CD1c-positive myeloid dendritic cell (primary cell): Measurements from ENCODE around the gene TET3.
A peak's percentile ranks its signal among the peaks of the same experiment; 100 is the strongest.

ENCODE experiments used
- DNase-seq: peaks from one replicate; pipeline ENCODE4 v3.0.0-alpha.2; 2016; ENCODE audit errors: extremely low spot score

The TET3 gene

DNA sequence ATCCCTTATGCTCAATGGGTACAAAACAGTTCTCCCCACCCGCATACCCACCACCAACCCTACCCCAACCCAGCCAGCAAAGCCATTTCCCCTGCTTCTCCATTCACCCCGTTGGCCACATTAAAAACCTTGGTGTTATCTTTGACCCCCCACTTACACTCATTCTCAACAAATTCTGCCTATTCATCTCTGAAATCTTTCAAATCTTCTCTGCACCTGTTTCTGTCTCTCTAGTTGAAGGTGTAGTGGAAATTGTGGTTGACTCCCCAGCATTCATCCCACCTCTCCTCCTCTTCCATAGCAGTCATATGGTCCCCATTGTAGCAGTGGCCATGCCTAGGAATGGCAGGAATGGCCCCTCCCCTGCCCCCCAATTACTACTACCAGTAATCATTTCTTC is 20.5 kb upstream of the TET3 start:
- no peak for DNase-seq

DNA sequence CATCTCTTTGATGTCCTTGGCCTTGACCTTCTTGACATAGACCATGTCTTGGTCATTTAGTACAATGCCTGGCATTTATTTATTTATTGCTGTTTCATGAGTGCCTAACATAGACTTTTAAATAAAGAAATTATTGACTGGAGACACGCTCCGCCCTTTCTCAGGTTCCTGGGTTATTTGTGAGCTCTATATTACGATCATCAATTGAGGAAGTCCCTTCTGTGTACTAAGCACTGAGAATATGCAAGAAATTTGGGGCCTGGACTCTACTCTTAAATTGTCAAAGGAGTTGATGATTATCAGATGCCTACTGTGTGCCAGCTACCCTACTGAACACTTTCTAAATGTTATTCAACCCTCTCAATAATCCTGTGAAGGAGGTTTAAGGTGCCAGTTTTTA is 19.7 kb upstream of the TET3 start:
- no peak for DNase-seq

DNA sequence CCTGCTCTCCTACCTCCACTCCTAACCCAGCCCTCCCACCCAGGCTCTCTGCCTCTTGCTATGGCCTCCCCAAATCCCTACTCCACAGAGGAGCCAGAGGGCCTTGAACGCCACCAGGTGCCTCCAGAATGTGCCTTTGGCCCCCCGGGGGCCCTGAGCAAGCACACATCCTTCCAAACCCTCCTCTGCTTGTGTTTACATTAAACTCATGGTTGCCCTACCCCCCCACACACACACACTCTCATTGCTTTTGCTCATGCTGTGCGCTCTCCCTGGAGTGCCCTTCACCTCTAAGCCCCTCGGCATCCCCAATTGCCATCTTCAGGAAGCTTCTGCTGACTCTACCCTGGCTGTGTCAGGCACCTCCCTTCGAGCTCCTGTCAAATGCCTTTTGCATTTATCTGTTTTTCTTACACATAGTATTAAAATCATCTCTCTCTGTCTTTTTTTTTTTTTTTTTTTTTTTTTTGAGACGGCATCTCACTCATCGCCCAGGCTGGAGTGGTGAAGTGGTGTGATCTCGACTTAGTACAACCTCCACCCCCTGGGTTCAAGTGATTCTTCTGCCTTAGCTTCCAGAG is 16.3 kb upstream of the TET3 start:
- no peak for DNase-seq

DNA sequence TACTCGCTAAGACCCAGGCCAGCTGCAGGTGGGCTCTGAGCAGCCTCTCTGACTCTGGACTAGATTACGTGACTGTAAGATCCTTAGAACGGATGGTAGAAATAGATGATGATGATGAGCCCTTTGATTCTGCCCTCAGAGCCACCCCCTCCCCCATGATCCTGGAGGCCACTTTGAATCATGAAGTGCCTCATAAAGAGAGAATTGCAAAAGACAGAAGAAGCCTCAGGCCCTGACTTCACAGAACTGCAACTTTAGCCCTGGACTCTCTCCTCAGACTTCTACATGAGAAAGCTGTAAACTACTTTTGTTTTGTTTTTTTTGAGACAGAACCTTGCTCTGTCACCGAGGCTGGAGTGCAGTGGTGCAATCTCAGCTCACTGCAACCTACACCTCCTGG is 15.4 kb upstream of the TET3 start:
- no peak for DNase-seq

DNA sequence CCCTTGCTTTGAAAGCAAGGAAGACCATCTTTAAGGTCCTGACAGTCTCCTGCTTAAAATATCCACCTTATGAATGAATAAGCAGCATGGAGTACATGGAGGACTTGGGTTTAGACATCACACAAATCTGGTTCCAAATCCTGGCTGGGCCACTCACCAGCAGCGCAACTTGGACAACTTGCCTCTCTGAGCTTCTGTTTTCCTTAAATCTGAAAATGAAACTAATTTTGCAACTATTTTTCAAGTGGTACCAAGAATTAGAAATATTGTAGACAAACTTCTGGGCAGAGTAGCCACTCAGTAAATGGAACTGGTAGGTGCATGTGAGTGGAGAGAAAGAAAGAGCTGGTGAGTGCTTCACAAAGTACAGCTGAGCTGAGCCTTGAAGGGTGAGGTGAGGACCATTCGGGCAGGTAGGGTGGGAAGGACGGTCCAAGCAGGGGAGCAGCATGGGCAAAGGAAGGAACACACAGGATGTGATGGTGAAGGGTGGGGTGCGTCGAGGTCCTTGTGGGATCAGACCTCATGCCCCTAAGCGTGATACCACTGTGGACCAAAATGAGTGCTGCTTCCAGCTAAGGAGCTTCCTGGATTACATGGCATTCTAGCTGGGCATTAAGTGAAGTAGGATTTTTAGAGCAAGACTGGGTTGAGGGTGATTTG is 14.4 kb upstream of the TET3 start:
- DNase-seq, result no peak

DNA sequence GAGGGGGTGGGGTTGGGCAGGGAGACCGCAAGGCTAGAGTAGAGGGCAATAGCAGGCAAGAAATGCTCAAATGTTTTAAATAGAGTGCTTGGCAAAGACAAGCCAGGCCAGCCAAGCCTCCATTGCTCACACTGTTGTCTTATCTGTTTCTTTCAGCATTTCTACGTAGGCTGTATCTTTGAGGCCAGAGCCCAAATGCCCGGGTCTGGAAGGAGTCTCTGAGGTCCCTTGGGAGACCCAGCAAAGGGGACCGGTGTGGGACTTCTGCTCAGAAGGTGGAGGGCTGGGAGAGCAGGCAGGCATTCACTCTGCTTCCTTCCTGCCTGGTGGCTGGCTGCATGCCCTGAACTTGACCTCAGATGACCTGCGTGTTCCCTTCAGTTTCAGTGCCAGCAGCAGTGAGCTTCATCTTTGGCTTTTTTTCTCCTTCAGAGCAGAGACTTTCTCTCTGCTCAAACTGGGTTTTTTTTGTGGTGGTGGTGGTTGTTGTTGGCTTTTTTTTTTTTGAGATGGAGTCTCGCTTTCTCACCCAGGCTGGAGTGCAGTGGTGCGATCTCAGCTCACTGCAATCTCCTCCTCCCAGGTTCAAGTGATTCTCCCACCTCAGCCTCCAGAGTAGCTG is 13.7 kb upstream of the TET3 start:
- peak; percentile 61 for DNase-seq

DNA sequence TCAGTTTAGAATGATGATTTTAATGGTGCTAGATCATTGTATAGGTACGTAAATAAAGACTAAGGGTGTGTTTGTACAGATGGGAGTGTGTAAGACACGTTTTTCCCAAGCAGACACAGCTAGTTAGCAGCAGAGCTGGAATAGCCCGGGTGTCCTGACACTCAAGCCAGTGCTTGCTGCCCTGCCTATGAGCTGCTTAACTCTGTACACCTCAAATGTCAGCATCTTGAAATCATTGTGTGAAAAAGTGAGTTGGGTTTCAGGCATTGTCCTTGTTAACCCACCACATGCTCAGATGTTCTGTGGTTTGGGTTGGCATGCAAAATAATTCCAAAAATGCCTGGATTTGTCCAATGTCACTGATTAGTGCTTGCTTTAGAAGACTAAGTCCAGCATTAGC is 13.0 kb upstream of the TET3 start:
- DNase-seq, result no peak

DNA sequence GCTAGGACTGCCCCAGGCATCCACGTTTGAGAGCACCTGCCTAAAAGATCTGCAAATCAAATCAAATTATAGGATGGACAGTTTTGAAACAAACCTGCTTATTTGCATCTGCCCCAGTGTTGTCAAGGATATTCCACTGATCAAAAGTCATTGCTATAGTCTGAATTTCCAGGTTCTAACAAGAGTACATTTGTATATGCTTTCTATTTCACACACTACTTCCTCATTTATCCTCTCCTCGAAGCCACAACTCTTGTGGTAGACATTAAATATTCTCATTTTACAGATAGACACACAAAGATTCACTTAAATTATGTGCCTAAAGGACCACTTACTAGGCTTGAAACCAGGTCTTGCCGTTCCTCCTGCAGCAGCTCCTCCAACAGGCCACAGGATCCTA is 11.9 kb upstream of the TET3 start:
- DNase-seq, result peak; percentile 28

DNA sequence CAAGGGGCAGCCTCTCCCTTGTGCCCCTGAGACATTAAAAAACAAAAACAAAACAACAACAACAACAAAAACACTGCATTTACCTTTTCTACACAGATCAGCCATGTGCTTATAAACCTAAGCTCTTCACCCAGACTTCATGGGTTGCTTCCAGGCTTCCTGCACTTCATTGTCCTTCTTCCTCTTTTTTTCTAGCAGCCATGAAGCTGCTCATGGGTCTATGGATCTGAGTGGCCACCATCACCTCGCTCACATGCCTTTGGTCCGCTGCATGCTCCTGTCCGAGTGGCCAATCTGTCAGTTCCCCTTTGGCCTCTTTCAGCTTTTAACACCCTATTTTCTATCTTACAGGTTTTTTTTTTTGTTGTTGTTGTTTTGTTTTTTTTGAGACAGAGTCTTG is 9.0 kb upstream of the TET3 start:
- DNase-seq, result no peak

DNA sequence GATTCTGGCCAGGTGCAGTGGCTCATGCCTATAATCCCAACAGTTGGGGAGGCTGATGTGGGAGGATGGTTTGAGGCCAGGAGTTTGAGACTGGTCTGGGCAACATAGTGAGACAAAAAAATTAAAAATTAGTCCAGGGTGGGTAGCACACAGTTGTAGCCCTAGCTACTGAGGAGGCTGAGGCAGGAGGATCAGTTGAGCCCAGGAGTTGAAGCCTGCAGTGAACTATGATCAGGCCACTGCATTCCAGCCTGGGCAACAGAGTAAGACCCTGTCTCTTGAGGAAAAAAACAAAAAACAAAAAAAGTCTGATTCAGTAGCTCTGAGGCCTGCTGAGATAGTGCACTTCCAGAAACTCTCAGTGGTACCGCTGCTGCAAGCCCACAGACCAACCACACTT is 7.9 kb upstream of the TET3 start:
- DNase-seq, result no peak

DNA sequence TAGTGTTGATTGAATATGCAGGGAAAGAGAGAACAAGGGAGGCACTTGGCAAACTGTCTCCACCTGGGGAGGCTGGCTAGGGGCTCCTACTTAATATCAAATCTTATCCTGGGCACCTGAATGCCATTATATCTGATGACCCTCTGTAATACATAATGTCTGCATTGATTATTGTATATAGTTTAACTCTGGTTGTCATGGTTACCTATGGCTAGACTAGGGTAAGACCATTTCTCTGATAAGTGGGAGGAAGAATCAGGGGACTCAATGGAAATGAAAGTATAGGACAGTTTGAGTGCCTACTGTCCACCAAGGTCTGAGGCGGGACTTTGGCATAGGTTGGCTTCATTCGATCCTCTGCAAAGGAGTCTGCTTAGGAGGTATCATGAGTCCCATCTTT is 7.2 kb upstream of the TET3 start:
- DNase-seq, result no peak

DNA sequence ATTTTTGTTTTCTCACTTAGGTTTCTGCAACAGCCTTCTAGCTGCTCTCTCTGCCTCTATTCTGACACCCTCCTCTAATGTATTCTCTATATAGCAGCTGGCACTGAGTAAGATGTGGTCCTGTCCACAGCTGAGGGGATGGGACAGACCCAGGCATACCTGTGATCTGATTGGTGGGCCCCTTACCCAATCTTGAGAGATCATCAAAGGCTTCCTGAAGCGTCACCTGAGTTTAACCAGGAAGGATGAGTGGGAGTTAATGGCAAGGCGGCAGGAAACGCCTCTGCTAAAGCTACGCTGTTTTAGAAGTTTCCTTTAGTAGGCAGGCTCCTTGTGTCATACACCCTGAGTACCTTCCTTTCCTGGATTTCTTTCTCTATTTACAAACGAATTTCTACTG is 5.7 kb upstream of the TET3 start:
- no peak for DNase-seq

DNA sequence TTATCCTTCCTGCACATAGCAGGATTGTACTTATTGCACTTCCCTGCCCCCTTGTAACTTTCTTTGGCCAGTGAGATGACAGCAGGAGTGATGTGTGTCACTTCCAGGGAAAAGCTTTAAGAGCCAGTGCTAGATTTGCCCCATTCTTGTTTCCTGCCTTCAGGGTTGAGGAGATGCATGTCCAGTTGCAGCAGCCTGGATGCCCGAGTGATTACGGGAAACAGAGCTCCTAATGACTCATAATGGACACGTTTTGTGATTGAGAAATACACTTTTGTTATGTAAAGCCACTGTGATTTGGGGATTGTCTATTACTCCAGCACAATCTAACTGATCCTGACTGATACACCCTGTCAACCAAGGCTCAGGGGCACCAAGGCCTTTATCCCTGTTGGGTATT is 5.0 kb upstream of the TET3 start:
- peak; percentile 79 for DNase-seq

DNA sequence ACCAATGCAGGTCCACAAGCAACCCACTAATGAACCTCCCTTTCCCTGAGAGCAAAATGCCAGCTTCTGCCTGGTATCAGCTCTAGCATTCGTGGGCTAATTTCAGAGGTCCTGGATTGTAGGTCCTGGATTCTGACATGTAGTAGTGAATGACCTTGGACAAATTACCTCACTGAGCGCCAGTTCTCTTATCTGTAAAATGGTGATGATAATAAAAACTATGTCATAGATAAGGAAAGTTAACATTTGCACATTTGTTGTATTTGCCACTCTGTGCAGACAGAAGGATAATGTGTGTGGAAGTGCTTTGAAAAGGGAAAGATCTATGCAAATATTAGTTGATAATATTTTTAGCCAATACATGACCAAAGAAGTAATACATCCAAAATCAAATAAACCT is 4.1 kb upstream of the TET3 start:
- DNase-seq, result no peak

DNA sequence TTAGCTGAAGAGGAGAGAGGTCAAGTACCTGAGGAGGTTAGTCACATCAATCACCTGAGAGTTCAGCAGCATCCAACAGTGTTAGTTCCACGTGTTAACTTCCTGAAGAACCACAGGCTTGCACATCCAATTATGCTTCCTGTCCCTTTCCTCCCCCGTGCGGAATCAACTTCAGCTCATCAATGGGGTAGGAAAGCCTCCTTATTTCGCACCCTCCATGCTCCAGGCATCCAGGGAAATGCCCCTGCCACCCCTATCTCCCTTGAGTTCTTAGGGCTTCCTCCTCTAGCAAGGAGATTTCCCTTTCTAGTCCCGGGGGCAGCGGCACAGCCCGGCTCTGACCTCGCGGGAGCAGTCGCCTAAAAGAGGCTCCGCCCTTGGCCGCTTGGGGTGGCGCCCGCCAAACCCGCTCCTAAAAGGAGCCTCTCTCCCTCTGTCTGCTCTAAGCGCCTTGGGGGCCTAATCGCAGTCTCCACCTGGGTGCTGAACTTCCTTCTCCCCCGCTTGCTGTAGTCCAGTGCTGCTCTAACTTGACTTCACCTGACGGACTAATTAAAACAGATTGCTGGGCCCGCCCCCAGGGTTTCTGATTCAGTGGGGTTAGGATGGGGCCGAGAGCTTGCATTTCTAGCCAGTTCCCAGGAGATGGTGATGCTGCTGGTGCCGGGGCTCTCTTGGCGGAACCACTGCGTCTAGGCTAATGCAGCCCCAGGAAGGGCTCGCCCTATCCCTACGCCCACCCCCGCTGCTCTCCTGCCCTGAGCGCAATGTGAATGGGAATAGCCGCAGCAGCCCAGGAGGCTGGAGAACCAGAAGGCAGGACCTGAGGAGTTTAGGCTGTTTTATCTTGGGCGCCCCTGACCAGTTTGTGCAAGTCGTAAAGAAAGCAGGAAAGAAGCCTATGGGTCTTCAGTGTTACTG is 3.4 kb upstream of the TET3 start:
- peak; percentile 39 for DNase-seq

DNA sequence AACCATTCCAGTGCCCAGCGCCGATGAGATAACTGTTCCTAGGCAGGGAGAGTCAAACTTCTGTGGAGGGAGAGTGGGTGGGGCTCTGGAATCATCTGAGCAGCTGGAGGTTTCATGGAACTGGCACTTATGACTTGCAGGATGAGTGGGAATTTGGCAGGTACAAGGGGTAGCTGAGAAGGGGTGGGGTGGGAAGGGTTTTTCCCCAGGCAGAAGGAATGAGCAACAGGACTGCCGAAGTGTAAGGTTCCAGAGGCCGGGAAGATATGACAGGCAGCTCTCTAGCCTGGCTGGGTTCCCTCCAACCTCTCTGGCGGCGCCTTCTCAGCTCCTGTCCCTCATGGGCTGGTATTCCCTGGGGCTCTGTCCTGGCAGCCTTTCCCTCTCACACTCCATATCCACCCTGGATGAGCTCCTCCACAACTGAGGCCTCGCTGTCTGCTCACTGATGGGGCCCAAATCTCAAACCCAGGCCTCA is 2.5 kb upstream of the TET3 start:
- DNase-seq, result no peak

DNA sequence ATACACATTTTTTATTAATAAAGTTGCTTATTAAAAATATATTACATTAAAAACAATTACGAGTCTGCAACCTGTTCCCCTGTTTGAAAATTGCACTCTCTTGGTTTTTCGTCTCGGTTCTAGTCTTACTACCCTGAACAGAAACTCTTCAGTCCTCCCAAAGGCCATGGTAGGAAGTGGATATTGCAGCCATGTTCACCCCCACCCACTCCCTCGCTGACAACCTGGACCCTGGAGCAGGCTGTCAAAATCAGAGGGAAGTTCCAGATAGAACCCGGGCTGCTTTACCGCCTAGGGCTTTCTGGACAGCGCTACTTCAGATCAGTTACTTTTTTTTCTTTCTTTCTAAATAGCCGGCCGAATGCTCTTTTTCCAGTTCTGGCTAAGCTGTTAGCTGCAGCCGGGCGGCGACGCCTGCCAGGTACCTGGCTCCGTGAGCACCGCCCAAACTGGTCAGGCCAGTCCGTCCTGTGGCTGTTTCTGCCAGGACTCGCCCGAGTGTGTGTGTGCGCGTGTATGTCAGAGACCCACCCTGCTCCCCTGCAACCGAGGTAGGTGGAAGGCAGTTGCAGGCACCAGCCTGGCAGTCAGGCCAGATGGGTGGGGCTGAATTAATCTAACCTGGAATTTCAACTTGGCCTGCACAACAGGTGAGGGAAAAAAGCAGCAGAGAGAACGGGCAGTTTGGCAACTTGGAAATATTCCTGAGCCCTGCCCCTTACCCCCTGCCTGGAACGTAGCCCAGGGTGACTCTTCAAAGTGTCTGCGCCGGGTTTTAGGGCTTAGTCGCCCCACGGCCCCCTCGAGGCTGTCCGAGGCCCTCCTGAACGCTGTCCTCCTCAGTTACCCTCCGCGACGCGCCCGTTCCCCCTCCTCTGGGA is 1.1 kb upstream of the TET3 start:
- DNase-seq, result peak; percentile 85

DNA sequence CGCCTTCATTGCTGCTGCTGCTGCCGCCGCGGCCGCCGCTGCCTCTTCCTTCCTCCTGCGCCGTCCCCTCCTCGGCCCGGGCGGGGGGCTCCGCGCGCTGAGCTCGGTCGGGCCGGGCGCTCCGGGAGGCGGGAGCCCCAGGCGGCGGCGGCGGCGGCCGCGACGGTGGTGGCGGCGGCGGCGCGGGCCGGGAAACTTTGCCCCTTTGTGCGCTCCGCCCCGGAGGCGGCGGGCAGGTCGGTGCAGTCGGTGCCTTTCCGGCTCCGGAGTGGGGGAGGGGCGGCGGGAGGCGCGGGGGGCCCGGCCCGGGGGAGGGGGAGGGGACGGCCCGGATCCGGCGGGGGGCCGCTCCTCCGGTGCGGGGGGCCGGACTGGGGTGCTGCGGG is 205 bp downstream of the TET3 start:
- no peak for DNase-seq

DNA sequence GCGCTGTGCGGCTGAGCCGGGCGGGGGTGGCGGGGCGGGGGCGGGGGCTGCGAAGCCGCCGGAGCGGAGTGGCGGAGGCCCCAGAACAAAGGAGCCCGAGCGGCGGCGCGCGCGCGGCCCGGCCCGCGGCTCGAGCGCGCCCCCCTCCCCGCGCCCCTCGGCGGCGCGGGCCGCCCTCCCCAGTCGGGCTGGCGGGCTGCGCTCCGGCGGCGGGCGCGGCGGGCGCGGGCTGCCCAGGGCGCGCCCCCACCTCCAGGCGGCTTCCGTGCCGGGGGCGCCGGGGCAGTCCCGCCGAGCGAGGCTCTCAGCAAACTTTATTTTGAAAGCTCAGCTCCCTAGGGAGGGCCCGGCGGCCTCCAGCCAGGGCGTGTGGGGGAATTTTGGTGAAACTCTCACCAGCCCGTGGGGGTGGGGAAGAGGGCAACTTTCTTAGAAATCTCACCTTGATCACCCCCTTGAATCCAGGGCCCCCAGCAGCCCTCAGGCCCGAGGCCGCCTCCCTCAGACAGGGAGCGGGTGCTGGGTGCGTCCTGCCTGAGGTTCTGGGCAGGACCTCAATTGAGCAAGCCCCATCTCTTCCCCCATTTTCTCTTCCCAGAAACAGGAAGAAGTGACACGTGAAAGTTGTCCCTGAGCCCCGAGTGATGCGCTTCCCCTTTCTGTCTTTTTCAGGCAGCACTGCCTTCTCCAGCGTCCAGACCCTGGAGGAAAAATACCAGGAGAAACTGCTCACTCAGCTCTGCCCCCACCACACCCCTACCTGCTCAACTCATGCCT is 786 bp downstream of the TET3 start:
- DNase-seq, result peak; percentile 91

DNA sequence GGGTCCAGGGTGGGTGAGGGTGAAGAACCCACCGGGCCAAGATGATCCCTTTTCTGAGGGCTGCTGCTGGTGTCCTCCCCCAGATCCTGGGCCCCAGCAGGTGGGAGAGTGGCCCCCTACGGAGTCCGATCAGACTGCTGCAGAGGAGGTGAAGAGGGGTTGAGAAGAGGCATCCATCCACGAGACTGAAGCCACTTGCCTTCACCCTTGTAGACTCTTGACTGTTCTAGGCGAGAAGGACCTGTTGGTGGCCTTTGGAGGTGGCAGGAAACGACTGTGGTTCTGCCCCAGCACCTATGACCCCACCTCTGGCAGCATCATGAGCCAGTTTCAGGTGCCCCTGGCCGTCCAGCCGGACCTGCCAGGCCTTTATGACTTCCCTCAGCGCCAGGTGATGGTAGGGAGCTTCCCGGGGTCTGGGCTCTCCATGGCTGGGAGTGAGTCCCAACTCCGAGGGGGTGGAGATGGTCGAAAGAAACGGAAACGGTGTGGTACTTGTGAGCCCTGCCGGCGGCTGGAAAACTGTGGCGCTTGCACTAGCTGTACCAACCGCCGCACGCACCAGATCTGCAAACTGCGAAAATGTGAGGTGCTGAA is 1.5 kb downstream of the TET3 start:
- DNase-seq, result no peak
